GM19467 (cell line): ENCODE results near the gene METRN.

Experiments used
- ATAC-seq: cut with Tn5 transposase; IDR thresholded peaks from one replicate; pipeline ENCODE4 v1.9.1; 2021; ENCODE audit warnings: mild to moderate bottlenecking, moderate library complexity; ENCODE audit not compliant: unreplicated experiment

Gene METRN

GRCh38 chr16:714558-715476 is at the start of gene METRN:
METRN (plus strand) TSS chr16:715118; CDS start chr16:715290, 172 bp downstream.
- ATAC-seq, result no peak

DNA sequence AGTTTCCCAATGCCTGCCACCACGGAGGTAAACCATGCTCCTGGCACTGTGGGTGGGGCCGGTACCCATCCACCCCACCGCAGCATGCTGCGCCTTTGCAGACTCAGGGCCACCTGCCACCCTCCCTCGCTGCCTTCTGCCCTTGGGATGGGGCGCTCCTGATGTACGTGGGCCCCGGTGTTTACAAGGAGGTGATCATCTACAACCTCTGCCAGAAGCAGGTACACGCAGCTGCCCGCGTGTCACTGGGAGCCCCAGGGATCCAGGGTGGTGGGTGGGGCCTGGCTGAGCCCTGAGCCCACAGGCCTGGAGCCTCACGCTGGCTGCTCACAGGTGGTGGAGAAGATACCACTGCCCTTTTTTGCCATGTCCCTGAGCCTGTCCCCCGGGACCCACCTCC is 48.3 kb upstream of the METRN start:
- ATAC-seq, result no peak

- no peak for ATAC-seq
Observed at GRCh38 chr16:667113-667779, 47.7 kb upstream of the METRN start.

GRCh38 chr16:667780-668518 is 47.0 kb upstream of the METRN start, which contains the start of gene RHOT2:
RHOT2 (plus strand) TSS chr16:668132; CDS start chr16:668200, 68 bp downstream.
- peak; percentile 79 for ATAC-seq

DNA sequence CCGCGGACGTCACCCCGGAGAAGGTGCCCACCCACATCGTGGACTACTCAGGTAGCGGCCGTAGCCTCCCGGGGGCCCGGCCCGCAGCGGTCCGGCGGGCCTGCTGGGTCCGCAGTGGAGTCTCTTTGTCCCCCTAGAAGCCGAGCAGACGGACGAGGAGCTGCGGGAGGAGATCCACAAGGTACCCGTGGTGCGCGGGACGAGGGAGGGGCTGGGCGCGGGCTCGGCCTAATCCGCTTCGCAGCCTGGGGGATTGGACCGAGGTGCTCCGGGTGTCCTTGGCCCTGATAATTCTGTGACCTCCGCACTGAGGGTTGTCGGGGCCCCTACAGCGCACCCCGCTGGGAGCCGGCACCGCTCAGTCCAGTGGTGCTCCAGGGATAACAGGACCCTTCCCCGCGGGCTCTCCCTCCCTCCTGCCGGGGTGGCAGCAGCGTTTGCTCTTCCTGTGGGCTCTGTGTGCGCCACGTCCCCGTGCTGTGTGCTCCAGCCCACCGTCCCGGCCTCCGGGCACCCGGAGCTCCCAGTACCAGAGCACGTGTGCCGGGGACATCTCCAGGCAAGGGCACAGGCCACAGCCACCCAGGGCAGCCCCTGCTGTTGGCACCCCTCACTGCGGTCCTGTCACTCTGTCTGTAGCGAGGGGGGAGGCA is 46.3 kb upstream of the METRN start:
- ATAC-seq, result peak; percentile 2

GRCh38 chr16:669666-670065 is 45.3 kb upstream of the METRN start:
- no peak for ATAC-seq

- ATAC-seq, result no peak
Observed at GRCh38 chr16:670485-671352, 44.2 kb upstream of the METRN start.

DNA sequence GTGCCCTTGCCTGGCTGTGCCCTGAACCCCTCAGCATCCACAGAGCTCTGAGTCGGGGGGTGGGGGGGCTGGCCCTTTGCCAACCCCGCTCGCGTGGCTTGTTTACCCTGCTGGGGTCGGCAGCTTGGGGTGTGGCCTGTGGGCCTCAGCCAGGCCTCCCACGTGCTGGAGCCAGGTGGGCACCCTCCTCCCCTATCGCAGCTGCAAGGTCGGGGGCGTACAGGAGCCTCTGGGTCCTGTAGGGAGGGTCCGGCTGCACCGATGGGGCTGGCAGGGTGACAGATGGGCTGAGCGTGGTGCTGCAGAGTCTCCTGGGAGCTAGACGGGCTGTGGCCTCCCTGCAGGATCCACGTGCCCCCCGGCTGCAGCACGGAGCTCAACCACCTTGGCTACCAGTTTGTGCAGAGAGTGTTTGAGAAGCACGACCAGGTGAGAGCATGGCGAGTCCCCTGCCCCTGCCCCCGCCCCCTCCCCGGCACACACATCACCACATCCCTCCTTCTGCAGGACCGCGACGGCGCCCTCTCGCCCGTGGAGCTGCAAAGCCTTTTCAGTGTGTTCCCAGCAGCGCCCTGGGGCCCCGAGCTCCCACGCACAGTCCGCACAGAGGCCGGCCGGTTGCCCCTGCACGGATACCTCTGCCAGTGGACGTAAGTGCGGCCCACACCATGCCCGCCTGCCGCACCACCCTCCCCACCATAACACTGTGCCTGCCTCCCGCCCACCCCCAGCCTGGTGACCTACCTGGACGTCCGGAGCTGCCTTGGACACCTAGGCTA is 43.4 kb upstream of the METRN start:
- ATAC-seq, result no peak

- ATAC-seq, result no peak
Observed at GRCh38 chr16:672371-672770, 42.5 kb upstream of the METRN start.

- ATAC-seq, result no peak
Observed at GRCh38 chr16:672851-673250, 42.1 kb upstream of the METRN start.

DNA sequence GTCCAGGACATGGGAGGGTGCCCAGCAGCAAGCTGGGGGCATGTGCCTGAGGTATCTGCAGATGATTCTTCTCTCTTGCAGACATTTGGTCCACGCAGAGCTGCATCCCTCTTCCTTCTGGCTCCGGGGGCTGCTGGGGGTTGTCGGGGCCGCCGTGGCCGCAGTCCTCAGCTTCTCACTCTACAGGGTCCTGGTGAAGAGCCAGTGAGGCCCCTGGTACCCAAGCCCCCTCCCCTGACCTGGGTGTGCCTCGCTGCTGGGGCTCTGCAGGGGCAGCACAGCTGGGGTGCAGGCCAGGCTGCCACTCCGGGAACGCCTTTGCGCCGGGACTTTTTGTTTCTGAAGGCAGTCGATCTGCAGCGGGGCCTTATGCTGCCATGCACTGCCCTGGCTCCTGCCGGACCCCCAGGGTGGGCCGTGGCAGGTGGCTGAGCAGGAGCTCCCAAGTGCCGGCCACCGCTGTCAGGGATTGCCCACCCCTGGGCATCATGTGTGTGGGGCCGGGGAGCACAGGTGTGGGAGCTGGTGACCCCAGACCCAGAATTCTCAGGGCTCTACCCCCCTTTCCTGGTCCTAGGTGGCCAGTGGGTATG is 41.4 kb upstream of the METRN start:
- ATAC-seq, result no peak

GRCh38 chr16:674214-674881 is 40.6 kb upstream of the METRN start:
- no peak for ATAC-seq

GRCh38 chr16:674968-675883 is 39.7 kb upstream of the METRN start, which contains the start of gene RHBDL1:
RHBDL1 (plus strand) TSS chr16:675671; CDS start chr16:675791, 120 bp downstream.
- ATAC-seq, result no peak

DNA sequence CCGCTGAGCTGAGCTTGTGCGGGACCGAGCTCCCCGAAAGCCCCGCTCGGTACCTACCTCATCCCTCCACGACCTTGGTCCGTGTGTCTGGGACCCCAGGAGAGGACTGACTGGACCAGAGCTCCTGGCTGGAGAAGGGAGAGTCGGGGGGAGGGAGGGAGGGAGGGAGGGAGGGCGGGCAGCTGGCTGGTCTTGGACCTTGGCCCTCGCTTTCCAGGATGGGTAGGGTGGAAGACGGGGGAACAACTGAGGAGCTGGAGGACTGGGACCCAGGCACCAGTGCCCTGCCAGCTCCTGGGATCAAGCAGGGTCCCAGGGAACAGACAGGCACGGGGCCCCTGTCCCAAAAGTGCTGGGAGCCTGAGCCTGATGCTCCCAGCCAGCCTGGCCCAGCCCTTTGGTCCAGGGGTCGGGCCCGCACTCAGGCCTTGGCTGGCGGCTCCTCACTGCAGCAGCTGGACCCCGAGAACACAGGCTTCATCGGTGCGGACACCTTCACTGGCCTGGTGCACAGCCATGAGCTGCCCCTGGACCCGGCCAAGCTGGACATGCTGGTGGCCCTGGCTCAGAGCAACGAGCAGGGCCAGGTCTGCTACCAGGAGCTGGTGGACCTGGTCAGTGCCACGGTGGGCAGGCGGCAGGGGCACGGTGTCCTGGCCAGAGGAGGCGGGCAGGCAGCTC is 38.9 kb upstream of the METRN start:
- ATAC-seq, result no peak

DNA sequence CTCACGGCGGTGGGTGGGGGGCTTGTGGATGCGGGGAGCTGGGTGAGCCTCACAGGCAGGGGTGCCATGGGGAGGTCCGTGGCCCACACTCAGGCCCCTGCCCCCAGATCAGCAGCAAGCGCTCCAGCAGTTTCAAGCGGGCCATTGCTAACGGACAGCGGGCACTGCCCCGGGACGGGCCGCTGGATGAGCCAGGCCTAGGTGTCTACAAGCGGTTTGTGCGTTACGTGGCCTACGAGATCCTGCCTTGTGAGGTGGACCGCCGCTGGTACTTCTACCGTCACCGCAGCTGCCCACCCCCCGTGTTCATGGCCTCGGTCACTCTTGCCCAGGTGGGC is 38.4 kb upstream of the METRN start:
- ATAC-seq, result no peak

- no peak for ATAC-seq
Observed at GRCh38 chr16:676913-677312, 38.0 kb upstream of the METRN start.
